Measurements from ENCODE around the gene TEFM.

DNA sequence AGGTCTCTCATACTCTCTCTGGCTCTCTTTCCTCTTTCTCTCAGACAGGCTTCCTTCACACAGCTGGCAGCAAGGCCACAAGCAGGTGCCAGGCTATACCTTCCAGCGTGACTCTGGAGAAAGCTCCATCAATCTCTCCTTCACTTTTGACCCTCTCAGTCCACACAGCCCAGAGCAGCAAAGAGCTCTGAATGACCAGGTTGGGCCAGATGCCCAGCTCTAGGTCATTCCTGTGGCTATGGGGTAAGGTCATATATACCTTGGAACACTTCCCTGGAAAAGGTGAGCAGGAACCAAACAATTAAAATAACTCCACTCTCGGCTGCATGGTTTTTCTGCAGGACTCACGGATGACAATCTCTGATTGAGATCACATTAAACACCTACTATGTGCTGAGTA is 24.5 kb upstream of the TEFM start:
- TF ChIP-seq, protein P1, sequence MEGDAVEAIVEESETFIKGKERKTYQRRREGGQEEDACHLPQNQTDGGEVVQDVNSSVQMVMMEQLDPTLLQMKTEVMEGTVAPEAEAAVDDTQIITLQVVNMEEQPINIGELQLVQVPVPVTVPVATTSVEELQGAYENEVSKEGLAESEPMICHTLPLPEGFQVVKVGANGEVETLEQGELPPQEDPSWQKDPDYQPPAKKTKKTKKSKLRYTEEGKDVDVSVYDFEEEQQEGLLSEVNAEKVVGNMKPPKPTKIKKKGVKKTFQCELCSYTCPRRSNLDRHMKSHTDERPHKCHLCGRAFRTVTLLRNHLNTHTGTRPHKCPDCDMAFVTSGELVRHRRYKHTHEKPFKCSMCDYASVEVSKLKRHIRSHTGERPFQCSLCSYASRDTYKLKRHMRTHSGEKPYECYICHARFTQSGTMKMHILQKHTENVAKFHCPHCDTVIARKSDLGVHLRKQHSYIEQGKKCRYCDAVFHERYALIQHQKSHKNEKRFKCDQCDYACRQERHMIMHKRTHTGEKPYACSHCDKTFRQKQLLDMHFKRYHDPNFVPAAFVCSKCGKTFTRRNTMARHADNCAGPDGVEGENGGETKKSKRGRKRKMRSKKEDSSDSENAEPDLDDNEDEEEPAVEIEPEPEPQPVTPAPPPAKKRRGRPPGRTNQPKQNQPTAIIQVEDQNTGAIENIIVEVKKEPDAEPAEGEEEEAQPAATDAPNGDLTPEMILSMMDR (IDR thresholded peaks at IDR 0.05): no peak
- TF ChIP-seq POLR2A (IDR thresholded peaks at IDR 0.05) (no peak), POLR2AphosphoS5 (IDR thresholded peaks at IDR 0.05) (no peak)

Data from sigmoid colon (tissue), 4 donors.